Prostate gland (tissue), 2 donors: ENCODE measurements around the gene THEM5.

Experiments used
- CTCF ChIP-seq, 4 experiments: fragments of 200-600 bp in 2 of 4; fragments of 450-650 bp in 2 of 4; sonication (generic) in 2 of 4; IDR thresholded peaks; 1 replicate in 3 of 4; 2 replicates in 1 of 4; pipeline ENCODE4 v1.5.1; 2016 to 2019; ENCODE audit warnings: antibody characterized with exemption in 4 of 4, mild to moderate bottlenecking in 2 of 4, moderate library complexity in 2 of 4
- POLR2A ChIP-seq: fragments of 450-650 bp; IDR thresholded peaks from one replicate; pipeline ENCODE4 v1.6.1; 2016; ENCODE audit warnings: antibody characterized with exemption, mild to moderate bottlenecking
- POLR2AphosphoS5 ChIP-seq: sonication (generic); formaldehyde crosslinking; IDR thresholded peaks from one replicate; pipeline ENCODE4 v1.6.1; 2017; ENCODE audit warnings: antibody characterized with exemption

DNA sequence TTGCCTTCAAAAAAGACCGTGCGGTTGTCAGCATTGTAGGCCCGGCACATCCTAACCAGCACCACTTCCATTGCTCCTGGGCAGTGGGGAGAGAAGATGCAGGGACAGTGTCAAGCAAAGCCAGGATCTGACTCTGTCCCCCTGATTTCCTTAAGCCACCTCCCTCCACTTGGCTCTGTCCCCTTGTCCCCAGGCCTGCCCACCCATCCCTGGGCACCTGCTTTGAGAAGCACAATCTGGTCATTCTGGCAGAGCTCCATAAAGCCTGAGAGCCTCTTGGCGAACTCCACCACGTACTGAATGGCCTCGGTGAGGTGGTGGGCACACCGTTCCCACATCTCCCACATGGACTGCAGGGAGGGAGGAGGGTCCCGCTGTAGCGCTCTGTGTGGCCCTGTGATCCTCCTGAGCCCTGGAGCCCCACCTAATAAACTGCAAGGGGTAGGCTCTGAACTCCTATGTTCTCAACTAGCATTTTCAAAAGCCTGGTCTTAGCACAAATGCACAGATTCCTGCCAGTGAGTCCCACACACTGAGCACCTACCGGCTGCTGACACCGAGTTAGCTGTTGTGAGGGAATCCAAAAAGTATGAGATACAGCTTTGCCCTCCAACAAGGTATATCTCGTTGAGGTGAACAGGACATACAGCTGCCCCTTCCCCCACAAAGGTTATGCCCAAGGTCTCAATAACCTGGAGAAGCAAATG lies 40.1 kb downstream of the THEM5 start:
- TF ChIP-seq CTCF (IDR thresholded peaks at IDR 0.05) (no peak), POLR2AphosphoS5 (no peak), POLR2A (no peak)
